GM10847 (cell line): ENCODE results near the gene NUDT1.

Experiments used
- POLR2A ChIP-seq: IDR thresholded peaks from 2 replicates; pipeline ENCODE4 v1.6.1; 2011; ENCODE audit not compliant: insufficient read length; ENCODE audit errors: extremely low read depth

NUDT1 gene

DNA sequence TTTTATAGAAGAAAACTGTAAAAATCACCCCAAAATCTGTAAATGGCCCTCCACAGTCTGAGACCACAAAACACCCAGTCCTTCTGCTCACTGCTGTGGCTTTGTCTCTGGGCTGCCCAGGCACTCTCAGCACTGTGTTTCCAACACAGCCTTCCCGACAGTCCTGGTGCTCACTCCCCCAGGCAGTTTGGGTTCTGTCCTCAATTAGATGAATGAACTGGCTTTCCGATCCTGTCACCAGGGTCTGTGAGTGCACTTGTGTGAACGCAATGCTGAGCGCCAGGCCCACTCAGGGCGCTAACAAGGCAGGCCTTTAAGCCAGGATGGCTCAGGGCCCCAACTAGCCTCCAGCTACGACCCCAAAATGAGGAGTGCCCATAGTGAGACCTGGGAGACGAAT lies 12.6 kb upstream of the NUDT1 start:
- TF ChIP-seq POLR2A, result no peak

DNA sequence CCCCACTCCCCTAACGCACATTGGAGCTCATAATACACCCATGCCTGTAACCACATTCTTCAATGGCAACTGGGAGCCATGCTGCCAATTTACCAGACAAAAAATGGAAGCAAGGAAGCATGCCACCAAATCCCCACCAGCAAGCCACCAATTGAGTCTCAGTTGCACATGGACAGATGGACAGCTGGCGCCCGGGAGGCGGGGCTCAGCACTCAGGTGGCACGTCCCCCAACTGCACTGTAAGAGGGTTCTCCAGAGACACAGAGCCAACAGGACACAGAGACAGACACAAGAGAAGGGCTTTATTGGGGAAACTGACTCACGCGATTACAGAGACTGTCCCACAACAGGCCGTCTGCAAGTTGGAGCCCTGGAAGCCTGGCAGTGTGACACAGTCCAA lies 11.8 kb upstream of the NUDT1 start:
- no peak for TF ChIP-seq POLR2A

DNA sequence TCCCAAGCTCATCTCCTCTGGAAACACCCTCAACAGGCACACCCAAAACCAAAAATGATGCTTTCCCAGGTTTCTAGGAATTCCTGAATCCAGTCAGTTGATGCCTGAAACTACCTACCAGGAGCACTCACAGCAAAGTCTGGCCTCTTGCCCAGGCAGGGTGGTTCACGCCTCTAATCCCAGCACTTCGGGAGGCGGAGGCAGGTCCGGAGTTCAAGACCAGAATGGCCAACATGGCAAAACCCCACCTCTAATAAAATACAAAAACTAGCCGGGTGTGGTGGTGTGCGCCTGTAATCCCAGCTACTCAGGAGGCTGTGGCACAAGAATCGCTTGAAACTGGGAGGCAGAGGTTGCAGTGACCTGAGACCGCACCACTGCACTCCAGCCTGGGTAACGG lies 11.1 kb upstream of the NUDT1 start:
- TF ChIP-seq POLR2A, result no peak

DNA sequence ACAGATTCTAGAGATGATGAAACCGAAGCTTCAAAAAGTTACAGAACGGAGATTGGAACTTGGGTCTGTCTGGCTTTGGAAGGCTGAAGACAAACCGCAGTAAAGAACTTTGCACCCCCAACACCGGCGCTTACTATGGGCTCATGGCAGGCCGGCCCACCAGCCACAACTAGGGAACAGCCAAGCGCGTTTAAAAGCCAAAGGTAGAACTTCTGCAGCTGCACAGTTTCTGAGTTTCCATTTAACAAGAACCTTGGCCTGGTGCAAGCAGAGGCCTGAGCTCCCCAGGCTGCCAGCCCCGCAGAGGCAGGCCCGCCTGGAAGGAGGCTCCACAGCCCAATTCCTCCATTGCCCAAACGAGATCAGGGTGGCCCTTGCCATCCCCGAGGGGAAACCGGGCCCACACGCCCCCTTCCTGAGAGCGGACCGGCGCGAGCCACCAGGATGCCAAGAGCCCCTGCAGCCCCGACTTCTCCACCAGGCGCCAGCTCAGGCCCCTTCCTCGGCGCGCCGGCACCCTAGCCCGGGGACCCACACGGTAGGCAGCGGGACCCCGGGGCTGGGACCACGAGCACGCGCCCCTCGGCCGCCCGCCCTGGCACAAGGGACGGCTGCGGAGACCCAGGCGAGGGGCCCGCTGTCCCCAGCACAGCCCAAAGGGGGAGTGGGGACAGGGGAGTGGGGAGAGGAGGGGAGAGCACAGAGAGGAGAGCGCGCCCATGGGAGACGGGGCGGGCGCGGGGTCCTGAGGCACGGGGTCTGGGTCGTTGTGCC lies 9.8 kb upstream of the NUDT1 start:
- TF ChIP-seq POLR2A, result no peak

DNA sequence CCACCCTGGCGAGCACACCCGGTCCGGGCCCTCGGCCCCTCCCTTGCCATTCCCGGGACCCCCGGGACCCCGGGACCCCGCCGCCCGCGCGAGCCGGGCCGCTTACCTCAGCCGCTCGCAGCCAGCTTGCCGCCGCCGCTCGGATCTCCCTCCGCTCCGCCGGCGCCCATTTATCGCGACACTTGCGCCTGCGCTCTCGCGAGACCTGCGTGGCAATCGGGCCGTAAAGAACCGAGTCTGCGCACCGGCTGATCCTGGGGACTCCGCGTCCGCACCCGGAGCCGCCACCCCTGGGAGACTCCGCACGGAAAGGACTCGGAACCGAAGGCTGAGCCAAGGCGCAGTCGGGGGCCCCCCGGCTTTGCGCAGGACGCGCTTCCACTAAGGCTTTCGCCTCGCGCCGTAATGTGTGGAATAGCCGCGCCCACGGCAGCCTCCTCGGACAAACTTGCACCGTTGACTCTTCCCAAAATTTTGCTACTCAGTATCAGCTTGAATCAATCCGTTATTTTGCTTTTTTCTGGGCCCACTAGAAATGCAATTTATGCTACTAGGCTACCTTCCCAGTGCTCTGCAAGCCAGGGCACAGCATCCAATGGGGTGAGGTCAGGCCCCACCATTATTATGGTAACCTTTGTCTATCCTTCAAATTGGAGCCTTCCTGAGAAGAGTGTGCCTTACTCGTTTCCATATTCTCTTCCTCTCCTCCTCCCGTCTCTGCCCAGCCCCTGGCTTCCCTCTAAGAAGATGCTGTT lies 9.1 kb upstream of the NUDT1 start, which contains the start of gene MAD1L1:
TSS of gene MAD1L1 (minus strand) at position 180 of the 755 bp plus-strand sequence. CDS start 2,812 bp downstream, outside the sequence.
- peak; percentile 84 for TF ChIP-seq POLR2A

GRCh38 chr7:2233926-2234325 lies 8.1 kb upstream of the NUDT1 start:
- TF ChIP-seq POLR2A, result no peak

- no peak for TF ChIP-seq POLR2A
These were observed 4.9 kb upstream of the NUDT1 start for GRCh38 chr7:2237109-2237602.

- TF ChIP-seq POLR2A, result no peak
These were observed 2.8 kb upstream of the NUDT1 start for GRCh38 chr7:2239242-2239641.

GRCh38 chr7:2242541-2243429 lies 759 bp downstream of the NUDT1 start:
- no peak for TF ChIP-seq POLR2A

GRCh38 chr7:2243458-2243857 lies 1.4 kb downstream of the NUDT1 start:
- no peak for TF ChIP-seq POLR2A

- TF ChIP-seq POLR2A, result no peak
These were observed 2.5 kb downstream of the NUDT1 start for GRCh38 chr7:2244404-2244995.

- no peak for TF ChIP-seq POLR2A
These were observed 4.1 kb downstream of the NUDT1 start for GRCh38 chr7:2245883-2246675.

- TF ChIP-seq POLR2A, result no peak
These were observed 5.3 kb downstream of the NUDT1 start for GRCh38 chr7:2247141-2247995.
